Ramos (cell line): ENCODE measurements around the gene HYKK.
"Not testable (repeated sequence)": the region's sequence is repeated elsewhere in the genome, so short reads cannot be mapped to it uniquely, and the experiment has no call there.

Experiments used
- in situ Hi-C: fragments of 300-500 bp; cut with MboI; formaldehyde crosslinking; loops from one replicate; pipeline ENCODE4 v1.14.3; 2022; ENCODE audit warnings: low sequenced_read_pairs; ENCODE audit not compliant: unreplicated experiment

The HYKK gene

DNA sequence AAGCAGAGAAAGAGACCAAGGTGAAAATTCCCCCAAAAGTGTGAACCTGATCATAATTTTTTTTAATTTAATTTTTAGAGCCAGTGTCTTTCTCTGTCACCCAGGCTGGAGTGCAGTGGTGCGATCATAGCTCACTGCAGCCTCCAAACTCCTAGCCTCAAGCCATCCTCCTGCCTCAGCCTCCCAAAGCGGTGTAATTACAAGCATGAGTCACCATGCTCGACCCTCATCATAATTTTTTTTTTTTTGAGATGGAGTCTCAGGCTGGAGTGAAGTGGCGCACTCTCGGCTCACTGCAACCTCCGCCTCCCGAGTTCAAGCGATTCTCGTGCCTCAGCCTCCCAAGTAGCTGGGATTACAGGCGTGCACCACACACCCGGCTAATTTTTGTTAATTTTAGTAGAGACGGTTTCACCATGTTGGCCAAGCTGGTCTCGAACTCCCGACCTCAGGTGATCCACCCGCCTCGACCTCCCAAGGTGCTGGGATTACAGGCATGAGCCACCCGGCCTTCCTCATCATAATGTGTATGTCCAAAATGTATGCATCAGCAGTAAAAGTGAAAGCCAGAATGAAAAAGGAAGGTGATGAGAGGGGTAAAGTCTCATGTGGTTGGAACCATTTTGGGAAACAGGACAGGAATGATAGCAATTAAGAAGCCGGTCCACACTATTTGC, 32.2 kb downstream of the HYKK start:
- in situ Hi-C loops, result not testable (repeated sequence)

DNA sequence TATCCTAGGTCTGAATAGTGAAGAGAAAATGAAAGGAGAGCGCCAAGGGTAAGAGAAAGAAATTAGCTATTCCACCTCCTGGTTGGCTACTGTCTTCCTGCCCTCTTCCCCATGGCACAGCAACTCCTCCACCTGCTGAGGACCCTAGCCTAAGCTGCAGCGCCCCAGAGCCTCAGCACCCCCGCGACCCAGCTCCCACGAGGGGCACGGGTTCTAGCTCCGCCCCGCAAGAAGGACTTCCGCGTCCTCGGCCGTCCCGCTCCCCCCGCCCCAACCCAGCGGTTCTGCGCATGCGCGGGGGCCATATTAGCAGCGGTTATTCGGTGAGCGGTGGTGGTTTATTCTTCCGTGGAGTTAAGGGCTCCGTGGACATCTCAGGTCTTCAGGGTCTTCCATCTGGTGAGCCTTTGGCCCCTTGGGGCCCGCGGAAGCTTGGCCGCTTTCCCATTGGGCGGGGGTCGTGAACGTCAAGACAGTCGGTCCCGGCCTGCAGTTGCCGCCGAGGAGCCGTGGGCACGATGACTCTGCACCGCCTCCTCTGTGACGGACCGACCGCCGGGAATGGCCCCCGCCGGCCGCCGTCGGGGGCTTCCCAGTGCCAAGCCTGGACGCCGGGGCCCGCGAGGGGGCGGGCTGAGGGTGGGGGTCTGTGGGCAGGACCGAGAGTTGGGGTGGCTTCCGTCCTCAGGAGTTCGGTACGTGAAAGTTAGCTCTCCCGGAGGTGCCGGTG, 32.9 kb downstream of the HYKK start, which contains the start of gene PSMA4:
TSS of gene PSMA4 (plus strand) at position 304 of the 730 bp plus-strand sequence. CDS start 1,484 bp downstream, outside the sequence.
- in situ Hi-C loops, result no loop called here

GRCh38 chr15:78540871-78541743, 33.7 kb downstream of the HYKK start:
- in situ Hi-C loops, result no loop called here

- in situ Hi-C loops, result no loop called here
These were observed 34.3 kb downstream of the HYKK start for GRCh38 chr15:78541744-78542034.

GRCh38 chr15:78542647-78543046, 35.3 kb downstream of the HYKK start:
- in situ Hi-C loops, result no loop called here

DNA sequence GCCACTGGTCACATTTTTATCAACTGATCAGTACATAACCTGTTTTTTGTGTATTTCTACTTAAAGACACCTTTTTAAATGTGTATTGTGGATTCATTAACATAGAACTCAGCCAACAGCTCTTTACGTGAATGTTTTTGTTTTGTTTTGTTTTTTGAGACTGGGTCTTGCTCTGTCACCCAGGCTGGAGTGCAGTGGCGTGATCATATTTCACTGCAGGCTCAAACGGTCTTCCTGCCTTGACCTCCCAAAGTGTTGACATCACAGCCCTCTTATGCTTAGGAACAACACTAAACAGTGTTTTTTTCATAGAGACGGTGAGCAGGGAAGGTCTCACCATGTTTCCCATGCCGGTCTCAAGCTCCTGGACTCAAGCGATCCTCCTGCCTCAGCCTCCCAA, 42.8 kb downstream of the HYKK start:
- in situ Hi-C loops, result no loop called here

- in situ Hi-C loops, result no loop called here
These were observed 43.4 kb downstream of the HYKK start for GRCh38 chr15:78550815-78551214.

- in situ Hi-C loops, result no loop called here
These were observed 44.5 kb downstream of the HYKK start for GRCh38 chr15:78551902-78552301.

- in situ Hi-C loops, result no loop called here
These were observed 45.2 kb downstream of the HYKK start for GRCh38 chr15:78552597-78552996.

DNA sequence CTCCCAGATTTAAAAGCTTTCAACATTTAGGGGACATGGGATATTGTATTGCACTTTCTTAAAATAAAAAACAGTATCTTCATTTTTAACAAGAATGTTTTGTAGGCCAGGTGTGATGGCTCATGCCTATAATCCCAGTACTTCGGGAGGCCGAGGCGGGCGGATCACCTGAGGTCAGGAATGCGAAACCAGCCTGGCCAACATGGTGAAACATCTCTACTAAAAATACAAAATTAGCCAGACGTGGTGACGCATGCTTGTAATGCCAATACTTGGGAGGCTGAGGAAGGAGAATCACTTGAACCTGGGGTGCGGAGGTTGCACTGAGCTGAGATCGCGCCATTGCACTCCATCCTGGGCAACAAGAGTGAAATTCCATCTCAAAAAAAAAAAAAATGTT, 52.8 kb downstream of the HYKK start:
- in situ Hi-C loops, result not testable (repeated sequence)

- in situ Hi-C loops, result no loop called here
These were observed 54.1 kb downstream of the HYKK start for GRCh38 chr15:78561490-78561889.

- in situ Hi-C loops, result no loop called here
These were observed 55.7 kb downstream of the HYKK start for GRCh38 chr15:78563092-78563491.

- in situ Hi-C loops, result no loop called here
These were observed 57.3 kb downstream of the HYKK start for GRCh38 chr15:78564743-78565096.

- in situ Hi-C loops, result no loop called here
These were observed 57.9 kb downstream of the HYKK start, which contains the start of gene CHRNA5 for GRCh38 chr15:78565097-78565950. CHRNA5 (plus strand) TSS chr15:78565520; CDS start chr15:78565720, 200 bp downstream.

DNA sequence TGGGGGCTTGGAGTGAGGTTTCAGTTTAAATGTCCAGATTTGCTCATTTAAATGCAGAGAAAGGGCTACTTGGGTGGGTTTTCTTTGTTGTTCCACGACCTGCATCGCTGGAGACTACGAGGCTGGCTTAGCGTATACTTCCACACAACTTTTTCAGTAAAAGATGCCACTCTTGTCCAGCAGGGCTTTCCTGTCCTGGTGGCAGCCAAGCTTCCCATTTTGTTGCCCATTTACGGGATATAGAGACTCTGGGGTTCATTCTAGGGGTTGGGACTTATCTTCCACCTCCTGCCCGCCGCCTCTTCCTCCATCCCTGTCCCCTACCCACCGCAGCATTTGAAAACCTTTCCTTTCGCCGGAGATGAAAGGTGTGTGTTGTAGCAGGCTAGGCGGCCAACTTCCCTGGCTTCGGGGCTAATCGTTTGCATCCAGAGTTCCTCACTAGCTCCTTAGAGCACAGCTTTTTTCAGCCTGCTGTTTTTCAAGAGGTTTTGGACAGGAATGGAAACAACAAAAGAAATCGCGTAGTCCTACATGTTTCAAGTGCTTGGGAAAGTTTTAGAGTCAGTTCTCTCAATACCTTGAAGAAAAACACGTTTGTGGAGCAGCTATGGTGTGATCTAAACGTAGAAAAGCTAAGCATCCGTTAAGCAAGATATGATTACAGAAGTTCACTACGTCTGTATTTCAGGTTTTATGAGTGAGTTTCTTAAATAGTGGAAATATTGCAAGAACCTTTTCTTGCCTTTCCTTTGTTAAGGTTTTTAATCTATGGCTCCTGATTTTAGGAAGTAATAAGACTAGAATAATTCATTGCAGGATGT, 58.8 kb downstream of the HYKK start:
- in situ Hi-C loops, result no loop called here

DNA sequence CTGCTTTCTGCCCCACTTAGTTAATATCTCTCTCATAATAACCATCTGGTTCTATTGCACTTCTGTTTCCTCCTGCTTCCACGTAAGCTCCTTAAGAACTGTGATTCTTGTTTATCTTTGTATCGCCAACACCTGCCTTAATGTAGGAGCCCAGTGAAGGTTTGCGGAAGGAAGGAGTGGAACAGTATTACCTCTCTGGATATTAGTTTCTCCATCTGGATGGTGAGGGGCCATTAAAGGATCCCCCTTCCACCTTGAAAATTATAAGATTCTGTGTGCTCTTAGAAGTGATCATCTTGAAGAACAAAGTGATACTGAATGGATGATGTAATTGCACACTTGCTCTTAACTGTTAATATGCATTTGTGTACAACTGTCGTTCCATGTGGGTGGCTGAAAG, 60.2 kb downstream of the HYKK start:
- in situ Hi-C loops, result no loop called here

GRCh38 chr15:78570710-78571109, 63.3 kb downstream of the HYKK start:
- in situ Hi-C loops, result no loop called here

GRCh38 chr15:78571382-78571781, 64.0 kb downstream of the HYKK start:
- in situ Hi-C loops, result no loop called here

GRCh38 chr15:78573416-78573815, 66.0 kb downstream of the HYKK start:
- in situ Hi-C loops, result no loop called here
